ENCODE results near the gene AP1S1. TPM values are rescaled to one million over a fixed set of nuclear protein-coding genes. Genes with fewer than 3 reads are reported as not detected.

The AP1S1 gene
- total RNA-seq, 3 donors from 2014 or later = 29.6 to 55.7 (median 44.6) TPM

DNA sequence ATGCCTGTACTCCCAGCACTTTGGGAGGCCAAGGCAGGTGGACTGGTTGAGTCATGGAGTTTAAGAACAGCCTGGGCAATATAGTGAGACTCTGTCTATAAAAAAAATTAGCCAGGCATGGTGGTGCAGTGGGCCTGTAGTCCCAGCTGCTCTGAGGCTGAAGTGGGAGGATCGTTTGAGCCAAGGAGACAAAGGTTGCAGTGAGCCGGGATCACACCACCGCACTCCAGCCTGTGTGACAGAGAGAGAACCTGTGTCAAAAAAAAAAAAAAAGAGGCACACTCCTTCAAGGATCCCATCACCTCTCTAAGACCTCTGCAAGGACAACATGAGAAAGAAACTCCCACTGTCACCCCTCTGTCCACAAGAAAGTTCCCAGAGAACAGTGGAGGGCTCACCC lies 21.4 kb downstream of the AP1S1 start:
- H3K4me3 ChIP-seq = no peak overlapping the region
- no peaks in the 10 kb centered on the region for H3K36me3 ChIP-seq
- no peak for DNase-seq (ENCODE audit: low spot score in 2 of 2)
- intact Hi-C loops (cut with DNase I; ENCODE audit: low total_unique reads) = no loop called here
- H3K27me3 ChIP-seq = peaks cover 26 to 95% of the 10 kb centered on the region in 2 donors
- no peak for TF ChIP-seq POLR2A (IDR thresholded peaks at IDR 0.05)
- TF ChIP-seq POLR2AphosphoS5 (IDR thresholded peaks at IDR 0.05) = no peak
- TF ChIP-seq, protein P1, sequence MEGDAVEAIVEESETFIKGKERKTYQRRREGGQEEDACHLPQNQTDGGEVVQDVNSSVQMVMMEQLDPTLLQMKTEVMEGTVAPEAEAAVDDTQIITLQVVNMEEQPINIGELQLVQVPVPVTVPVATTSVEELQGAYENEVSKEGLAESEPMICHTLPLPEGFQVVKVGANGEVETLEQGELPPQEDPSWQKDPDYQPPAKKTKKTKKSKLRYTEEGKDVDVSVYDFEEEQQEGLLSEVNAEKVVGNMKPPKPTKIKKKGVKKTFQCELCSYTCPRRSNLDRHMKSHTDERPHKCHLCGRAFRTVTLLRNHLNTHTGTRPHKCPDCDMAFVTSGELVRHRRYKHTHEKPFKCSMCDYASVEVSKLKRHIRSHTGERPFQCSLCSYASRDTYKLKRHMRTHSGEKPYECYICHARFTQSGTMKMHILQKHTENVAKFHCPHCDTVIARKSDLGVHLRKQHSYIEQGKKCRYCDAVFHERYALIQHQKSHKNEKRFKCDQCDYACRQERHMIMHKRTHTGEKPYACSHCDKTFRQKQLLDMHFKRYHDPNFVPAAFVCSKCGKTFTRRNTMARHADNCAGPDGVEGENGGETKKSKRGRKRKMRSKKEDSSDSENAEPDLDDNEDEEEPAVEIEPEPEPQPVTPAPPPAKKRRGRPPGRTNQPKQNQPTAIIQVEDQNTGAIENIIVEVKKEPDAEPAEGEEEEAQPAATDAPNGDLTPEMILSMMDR (IDR thresholded peaks at IDR 0.05) = no peak
- no peaks in the 10 kb centered on the region for H3K9me3 ChIP-seq
- peaks cover 0 to 17% of the 10 kb centered on the region in 2 donors for H3K4me1 ChIP-seq
- H3K27ac ChIP-seq = no peak overlapping the region

DNA sequence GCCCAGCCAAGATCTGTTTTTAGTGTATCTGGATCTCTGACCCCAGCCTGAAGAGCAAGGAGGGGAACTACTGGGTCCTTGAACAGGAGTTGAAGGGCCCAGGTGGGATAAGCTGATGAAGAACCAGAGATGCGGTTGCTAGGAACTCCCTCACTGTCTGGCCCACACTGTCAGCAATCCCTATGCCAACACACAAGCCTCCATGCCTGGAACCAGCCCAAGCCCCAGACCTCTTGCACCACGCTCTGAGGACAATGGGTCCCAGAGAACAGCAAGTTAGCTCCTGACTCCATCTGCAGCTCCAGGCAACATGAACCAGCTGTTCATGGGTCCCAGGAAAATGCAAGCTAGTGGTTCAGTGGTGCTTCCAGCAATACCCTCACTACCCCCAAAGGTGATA lies 23.4 kb downstream of the AP1S1 start:
- intact Hi-C loops (cut with DNase I; ENCODE audit: low total_unique reads) = no loop called here
- TF ChIP-seq, protein P1 (IDR thresholded peaks at IDR 0.05) = no peak
- no peak for TF ChIP-seq POLR2A (IDR thresholded peaks at IDR 0.05)
- TF ChIP-seq POLR2AphosphoS5 (IDR thresholded peaks at IDR 0.05) = no peak
- Histone ChIP-seq H3K36me3 (no peaks in the 10 kb centered on the region), H3K27ac (no peak overlapping the region), H3K9me3 (no peaks in the 10 kb centered on the region), H3K4me3 (no peak overlapping the region), H3K4me1 (peaks cover 0 to 10% of the 10 kb centered on the region in 2 donors), H3K27me3 (peaks cover 17 to 84% of the 10 kb centered on the region in 2 donors)
- no peak for DNase-seq (ENCODE audit: low spot score in 2 of 2)

DNA sequence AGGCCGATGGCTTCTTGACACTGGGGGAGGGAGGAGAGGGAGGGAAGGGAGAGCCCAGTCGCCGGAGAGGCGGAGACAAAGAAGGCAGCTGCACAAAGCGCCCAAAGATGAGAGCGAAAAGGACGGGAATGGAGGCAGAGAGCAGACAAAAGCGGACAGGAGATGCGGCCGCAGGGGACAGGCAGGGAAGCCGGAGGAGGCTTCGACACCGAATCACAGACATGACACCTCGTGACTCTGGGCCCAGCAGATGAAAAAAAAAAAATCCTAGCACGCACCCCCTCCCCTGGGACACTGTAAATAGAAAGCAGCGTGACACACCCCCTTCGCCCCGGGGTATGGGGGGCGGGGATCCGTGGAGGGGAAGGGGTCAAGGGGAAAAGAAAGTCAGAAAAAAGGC lies 24.8 kb downstream of the AP1S1 start:
- Histone ChIP-seq H3K27me3 (peaks cover 11 to 72% of the 10 kb centered on the region in 2 donors), H3K4me3 (peak overlapping the region in 1 of 3 donors; percentile 52), H3K36me3 (no peaks in the 10 kb centered on the region), H3K9me3 (no peaks in the 10 kb centered on the region), H3K27ac (no peak overlapping the region), H3K4me1 (peaks cover 0 to 8% of the 10 kb centered on the region in 2 donors)
- no peak for DNase-seq (ENCODE audit: low spot score in 2 of 2)
- intact Hi-C loops (cut with DNase I; ENCODE audit: low total_unique reads) = no loop called here
- TF ChIP-seq, protein P1 (IDR thresholded peaks at IDR 0.05) = no peak
- no peak for TF ChIP-seq POLR2AphosphoS5 (IDR thresholded peaks at IDR 0.05)
- TF ChIP-seq POLR2A (IDR thresholded peaks at IDR 0.05) = no peak

DNA sequence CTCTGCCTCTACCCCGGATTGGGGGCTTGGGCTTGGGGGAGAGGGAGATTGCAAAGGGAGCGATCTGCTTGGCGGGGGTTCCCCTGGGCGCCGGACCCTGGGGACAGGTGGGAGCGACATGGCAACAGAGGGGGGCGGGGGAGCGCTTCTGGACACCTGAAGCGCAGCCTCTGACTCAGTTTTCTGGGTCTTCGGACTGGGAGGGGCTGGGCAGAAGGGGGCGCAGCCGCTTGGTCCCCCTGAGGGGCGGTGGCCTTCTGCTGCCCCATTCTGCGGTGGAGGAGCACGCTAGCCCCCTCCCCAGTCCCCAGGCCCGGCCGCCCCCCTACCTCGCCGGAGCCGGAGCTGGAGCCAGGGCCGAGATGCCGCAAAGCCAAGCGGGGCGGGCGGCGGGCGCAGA lies 25.4 kb downstream of the AP1S1 start:
- Histone ChIP-seq H3K9me3 (no peaks in the 10 kb centered on the region), H3K4me3 (peak overlapping the region in 1 of 3 donors; percentile 52), H3K27me3 (peaks cover 7 to 66% of the 10 kb centered on the region in 2 donors), H3K36me3 (no peaks in the 10 kb centered on the region), H3K4me1 (peaks cover 0 to 8% of the 10 kb centered on the region in 2 donors), H3K27ac (no peak overlapping the region)
- no peak for TF ChIP-seq POLR2AphosphoS5 (IDR thresholded peaks at IDR 0.05)
- DNase-seq (ENCODE audit: low spot score in 2 of 2) = no peak
- intact Hi-C loops (cut with DNase I; ENCODE audit: low total_unique reads) = no loop called here

DNA sequence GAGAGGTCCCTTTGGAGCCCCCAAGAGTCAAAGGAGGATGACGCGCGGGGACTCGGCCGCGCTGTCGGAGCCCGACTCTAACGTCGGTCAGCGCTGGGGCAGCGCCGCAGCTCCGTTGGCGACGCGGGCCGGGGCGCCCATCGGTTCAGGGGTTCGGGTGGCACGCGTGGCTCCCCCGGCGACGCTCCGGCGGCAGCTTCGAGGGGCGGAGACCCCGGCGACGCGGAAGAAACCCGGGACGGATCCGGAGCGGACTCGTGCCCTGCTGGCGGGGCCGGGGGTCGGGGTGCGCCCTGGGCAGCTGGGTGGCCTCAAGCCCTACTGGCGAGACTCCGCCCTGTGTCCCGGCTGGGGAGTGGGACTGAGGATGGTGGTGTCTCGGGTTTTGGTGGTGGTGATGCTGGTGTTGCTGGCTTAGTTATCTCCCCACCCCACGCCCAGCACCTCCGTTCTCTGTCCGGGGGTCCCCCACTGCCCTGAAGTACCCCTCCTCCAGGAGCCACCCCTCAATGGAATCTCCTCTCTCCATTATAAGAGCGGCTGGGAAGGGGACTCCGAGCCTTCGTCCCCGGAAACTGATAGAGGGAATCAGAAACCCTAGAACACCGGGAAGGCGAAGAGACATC lies 26.0 kb downstream of the AP1S1 start, which contains the start of gene NAT16:
NAT16 (minus strand) TSS at position 164 of the 626 bp plus-strand sequence. CDS start 5,486 bp downstream, outside the sequence.
- no peak for TF ChIP-seq POLR2A (IDR thresholded peaks at IDR 0.05)
- TF ChIP-seq POLR2AphosphoS5 (IDR thresholded peaks at IDR 0.05) = no peak
- TF ChIP-seq, protein P1 (IDR thresholded peaks at IDR 0.05) = no peak
- Histone ChIP-seq H3K4me3 (peak within 1 kb of the TSS in 1 of 3 donors; percentile 52), H3K9me3 (no peaks in the 10 kb centered on the region), H3K36me3 (no peaks in the 10 kb centered on the region), H3K27ac (no peak within 1 kb of the TSS), H3K27me3 (peaks cover 5 to 61% of the 10 kb centered on the region in 2 donors), H3K4me1 (peaks cover 0 to 8% of the 10 kb centered on the region in 2 donors)
- no peak for DNase-seq (ENCODE audit: low spot score in 2 of 2)
- intact Hi-C loops (cut with DNase I; ENCODE audit: low total_unique reads) = no loop called here

Measured in breast epithelium (tissue), 4 donors.